ENCODE data around the gene CGB8.
"Not testable (repeated sequence)": the region's sequence is repeated elsewhere in the genome, so short reads cannot be mapped to it uniquely, and the experiment has no call there.

Gene CGB8

DNA sequence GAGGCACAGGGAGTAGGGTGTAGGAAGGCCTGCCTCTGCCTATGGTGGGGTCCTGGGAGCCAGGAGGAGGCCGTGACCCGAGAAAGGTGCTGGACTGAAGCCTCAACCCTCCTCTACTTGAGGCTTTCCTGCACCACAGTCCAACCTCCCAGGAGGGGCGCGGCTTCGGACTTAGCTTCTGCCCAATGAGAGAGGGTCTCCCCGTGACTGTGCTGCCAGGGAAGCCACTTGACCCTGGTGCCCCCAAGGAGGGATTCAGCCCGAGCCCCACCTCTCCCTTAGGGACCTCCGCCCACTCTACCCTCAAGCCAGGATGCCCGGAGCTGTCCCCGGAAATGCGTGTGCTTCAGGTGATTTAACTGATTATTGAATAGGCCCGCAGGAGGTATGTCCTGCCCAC is at the start of gene CGB8:
TSS of gene CGB8 (minus strand) at position 101 of the 400 bp plus-strand sequence. CDS start 372 bp downstream, outside the sequence.
- H3K4me3 ChIP-seq (ENCODE audit: low read depth, low read length); DNase-seq; H3K27me3 ChIP-seq (replicated peaks); H3K27ac ChIP-seq; H3K36me3 ChIP-seq (replicated peaks); in situ Hi-C loops (cut with HindIII; ENCODE audit: low pct_ligation_motif_present, low sequenced_read_pairs): not testable (repeated sequence)

DNA sequence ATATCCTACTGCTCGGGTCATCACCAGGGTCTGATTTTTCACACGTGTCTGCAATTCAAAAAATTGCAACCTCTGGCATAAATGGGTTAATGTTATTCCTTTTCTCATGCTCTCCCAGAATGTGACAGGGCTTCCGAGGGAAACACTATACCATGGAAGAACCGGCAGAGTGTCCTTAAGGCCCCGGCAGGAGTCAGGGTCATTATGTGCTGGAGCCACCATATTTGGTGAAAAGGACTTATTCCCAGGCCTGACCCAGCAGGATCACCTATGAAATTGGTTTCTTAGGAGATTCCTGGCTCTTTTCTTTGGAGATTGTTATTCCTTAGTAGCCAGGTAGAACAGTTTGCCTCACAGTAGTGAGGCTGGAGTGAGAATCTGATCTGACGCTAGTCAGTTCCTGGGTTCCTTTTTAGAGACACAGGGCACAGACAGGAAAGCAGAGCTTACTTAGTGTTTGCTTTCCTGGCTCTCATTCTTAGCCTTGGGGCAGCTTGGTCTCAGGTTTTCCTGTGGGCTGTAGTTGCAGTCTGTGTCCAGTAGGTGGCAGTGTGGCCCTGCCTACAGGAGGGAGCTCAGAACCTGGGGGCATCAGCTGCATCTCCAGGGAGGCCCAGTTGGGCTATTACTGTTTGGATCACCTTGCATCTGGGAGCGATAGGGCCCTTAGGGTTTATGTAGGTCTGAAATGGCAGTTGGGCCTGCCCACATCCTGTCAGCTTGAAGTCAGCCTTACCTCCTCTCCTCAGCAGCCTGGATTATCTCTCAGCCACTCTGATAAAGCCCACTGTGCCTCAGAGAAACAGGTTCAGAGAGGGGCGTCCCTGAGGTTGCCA is 48.8 kb upstream of the CGB8 start:
- peaks cover 77% of the 10 kb centered on the region for H3K36me3 ChIP-seq (replicated peaks)
- H3K27me3 ChIP-seq (replicated peaks), result no peaks in the 10 kb centered on the region
- H3K4me3 ChIP-seq (ENCODE audit: low read depth, low read length), result no peak overlapping the region
- peak; percentile 60 for DNase-seq
- H3K27ac ChIP-seq, result no peak overlapping the region
- TF ChIP-seq, protein P1, sequence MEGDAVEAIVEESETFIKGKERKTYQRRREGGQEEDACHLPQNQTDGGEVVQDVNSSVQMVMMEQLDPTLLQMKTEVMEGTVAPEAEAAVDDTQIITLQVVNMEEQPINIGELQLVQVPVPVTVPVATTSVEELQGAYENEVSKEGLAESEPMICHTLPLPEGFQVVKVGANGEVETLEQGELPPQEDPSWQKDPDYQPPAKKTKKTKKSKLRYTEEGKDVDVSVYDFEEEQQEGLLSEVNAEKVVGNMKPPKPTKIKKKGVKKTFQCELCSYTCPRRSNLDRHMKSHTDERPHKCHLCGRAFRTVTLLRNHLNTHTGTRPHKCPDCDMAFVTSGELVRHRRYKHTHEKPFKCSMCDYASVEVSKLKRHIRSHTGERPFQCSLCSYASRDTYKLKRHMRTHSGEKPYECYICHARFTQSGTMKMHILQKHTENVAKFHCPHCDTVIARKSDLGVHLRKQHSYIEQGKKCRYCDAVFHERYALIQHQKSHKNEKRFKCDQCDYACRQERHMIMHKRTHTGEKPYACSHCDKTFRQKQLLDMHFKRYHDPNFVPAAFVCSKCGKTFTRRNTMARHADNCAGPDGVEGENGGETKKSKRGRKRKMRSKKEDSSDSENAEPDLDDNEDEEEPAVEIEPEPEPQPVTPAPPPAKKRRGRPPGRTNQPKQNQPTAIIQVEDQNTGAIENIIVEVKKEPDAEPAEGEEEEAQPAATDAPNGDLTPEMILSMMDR (IDR thresholded peaks at IDR 0.05; ENCODE audit: low read depth, low read length, missing control alignments), result peak; percentile 100
- in situ Hi-C loops (cut with HindIII; ENCODE audit: low pct_ligation_motif_present, low sequenced_read_pairs), result no loop called here

DNA sequence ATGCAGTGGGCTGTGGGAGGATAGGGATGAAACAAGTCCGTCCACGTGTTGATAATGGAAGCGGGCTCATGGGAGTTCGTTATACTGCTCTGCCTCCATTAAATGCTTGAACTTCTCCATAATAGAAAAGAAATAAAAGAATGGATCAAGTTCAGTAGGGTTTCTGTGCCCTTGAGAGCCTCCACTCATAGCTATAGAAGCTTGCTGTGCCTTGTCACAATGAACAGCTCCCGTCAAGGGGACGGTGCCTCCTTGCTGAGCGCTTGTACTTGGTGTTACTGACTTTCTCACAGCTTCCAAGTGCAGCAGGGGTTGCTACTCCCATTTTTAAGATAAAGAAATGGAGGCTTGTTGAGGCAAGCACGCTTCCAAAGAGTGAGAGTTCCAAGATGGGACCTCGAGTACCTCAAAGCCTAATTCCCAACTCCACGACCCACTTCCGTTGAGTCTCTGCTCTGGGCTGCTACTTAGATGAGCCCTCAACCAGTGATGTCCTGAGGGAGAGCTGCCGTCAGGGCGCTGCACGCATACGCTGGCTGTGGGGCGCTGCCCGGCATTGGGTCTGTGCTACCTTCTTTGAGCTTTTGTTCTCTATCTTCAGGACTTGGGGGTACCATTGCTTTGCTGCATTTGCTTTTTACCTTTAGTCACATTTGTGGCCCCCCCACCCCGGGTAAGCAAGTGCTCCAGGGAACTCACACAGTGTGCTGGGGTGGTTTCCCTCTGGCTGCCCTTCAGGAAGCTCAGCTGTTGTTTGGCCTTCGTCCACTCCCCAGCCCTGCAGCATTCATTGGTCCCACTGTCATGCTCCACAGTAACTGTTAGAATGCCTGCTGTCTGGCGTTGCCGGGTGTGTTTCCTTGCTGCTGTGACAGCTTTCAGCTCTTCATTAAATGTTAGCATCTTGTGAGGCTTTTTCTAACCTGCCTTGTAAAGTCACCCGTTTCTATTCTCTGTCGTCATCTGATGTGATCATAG is 45.9 kb upstream of the CGB8 start:
- Histone ChIP-seq H3K27me3 (replicated peaks) (no peaks in the 10 kb centered on the region), H3K4me3 (ENCODE audit: low read depth, low read length) (no peak overlapping the region), H3K36me3 (replicated peaks) (peaks cover 82% of the 10 kb centered on the region), H3K27ac (no peak overlapping the region)
- in situ Hi-C loops (cut with HindIII; ENCODE audit: low pct_ligation_motif_present, low sequenced_read_pairs), result no loop called here
- TF ChIP-seq, protein P1 (IDR thresholded peaks at IDR 0.05; ENCODE audit: low read depth, low read length, missing control alignments), result no peak
- no peak for DNase-seq

DNA sequence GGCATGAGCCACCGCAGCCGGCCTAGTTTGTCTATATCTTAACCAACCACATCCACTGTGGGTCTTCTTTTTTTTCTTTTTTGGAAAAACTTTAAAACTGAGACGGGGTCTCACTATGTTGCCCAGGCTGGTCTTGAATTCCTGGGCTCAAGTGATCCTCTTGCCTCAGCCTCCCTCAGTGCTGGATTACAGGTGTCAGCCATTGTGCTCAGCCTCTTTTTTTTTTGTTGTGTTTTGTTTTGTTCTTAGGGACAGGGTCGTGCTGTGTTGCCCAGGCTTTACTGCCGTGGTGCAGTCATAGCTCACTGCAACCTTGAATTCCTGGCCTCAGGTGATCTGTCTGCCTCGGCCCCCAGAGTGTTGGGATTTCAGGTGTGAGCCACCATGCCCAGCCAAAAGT is 43.8 kb upstream of the CGB8 start:
- peaks cover 76% of the 10 kb centered on the region for H3K36me3 ChIP-seq (replicated peaks)
- TF ChIP-seq, protein P1 (IDR thresholded peaks at IDR 0.05; ENCODE audit: low read depth, low read length, missing control alignments), result no peak

DNA sequence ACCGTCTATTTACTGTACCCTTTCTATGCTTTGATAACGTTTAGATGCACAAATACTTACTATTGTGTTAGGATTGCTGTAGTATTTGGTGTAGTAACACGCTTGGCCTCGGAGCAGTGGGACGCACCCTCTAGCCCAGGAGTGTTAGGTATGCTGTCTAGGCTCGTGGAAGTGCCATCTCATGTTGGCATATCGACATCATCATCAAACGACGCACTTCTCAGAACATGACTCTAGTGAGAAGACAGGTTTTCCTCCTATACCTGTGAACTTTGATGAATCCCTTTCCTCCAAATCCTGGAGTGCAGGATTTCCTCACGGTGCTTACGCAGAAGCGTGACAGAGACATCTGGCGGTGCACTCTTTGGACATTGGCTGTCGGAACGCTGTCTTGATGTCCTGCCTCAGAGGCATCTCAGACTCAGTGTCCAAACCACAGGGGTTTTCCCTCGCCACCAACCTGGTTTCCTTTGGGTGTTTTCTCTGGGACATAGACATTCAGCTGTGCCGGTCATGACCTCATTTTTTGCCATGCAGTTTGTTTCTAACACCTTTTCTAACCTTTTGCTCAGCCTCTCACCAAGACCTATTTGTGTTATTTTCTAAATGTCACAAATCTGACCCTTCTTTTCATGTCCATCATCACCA is 42.6 kb upstream of the CGB8 start:
- H3K27ac ChIP-seq, result no peak overlapping the region
- no peak overlapping the region for H3K4me3 ChIP-seq (ENCODE audit: low read depth, low read length)
- DNase-seq, result no peak
- H3K36me3 ChIP-seq (replicated peaks), result peaks cover 78% of the 10 kb centered on the region
- in situ Hi-C loops (cut with HindIII; ENCODE audit: low pct_ligation_motif_present, low sequenced_read_pairs), result no loop called here
- no peaks in the 10 kb centered on the region for H3K27me3 ChIP-seq (replicated peaks)
- TF ChIP-seq, protein P1 (IDR thresholded peaks at IDR 0.05; ENCODE audit: low read depth, low read length, missing control alignments), result no peak

More for the DNA sequence above, 43.8 kb upstream of the CGB8 start:
- in situ Hi-C loops (cut with HindIII; ENCODE audit: low pct_ligation_motif_present, low sequenced_read_pairs), result no loop called here
- Histone ChIP-seq H3K27me3 (replicated peaks) (no peaks in the 10 kb centered on the region), H3K4me3 (ENCODE audit: low read depth, low read length) (no peak overlapping the region), H3K27ac (no peak overlapping the region)
- no peak for DNase-seq
